22Rv1 (cell line): Measurements from ENCODE around the gene WNT16.

Experiments
- H3K27ac ChIP-seq: fragments of 450-650 bp; 2 replicates; pipeline ENCODE4 v1.5.1; 2017
- CTCF ChIP-seq: fragments of 450-650 bp; IDR thresholded peaks from 2 replicates; pipeline ENCODE4 v1.5.1; 2017; ENCODE audit warnings: mild to moderate bottlenecking
- ZFX ChIP-seq: fragments of 450-650 bp; IDR thresholded peaks from 2 replicates; pipeline ENCODE4 v1.6.1; 2017; ENCODE audit warnings: antibody characterized with exemption, borderline replicate concordance

WNT16 gene

GRCh38 chr7:121384265-121384664 is 55.5 kb downstream of the WNT16 start:
- TF ChIP-seq CTCF (no peak), ZFX (no peak)
- no peak overlapping the region for H3K27ac ChIP-seq

GRCh38 chr7:121385056-121385799 is 56.4 kb downstream of the WNT16 start:
- TF ChIP-seq CTCF (no peak), ZFX (no peak)
- no peak overlapping the region for H3K27ac ChIP-seq

- TF ChIP-seq ZFX (no peak), CTCF (no peak)
- H3K27ac ChIP-seq = no peak overlapping the region
Measured at GRCh38 chr7:121385800-121386179, 57.0 kb downstream of the WNT16 start.

- H3K27ac ChIP-seq = no peak overlapping the region
Measured at GRCh38 chr7:121388950-121389349, 60.1 kb downstream of the WNT16 start.

GRCh38 chr7:121390109-121390508 is 61.3 kb downstream of the WNT16 start:
- TF ChIP-seq ZFX (no peak), CTCF (no peak)
- no peak overlapping the region for H3K27ac ChIP-seq

More at GRCh38 chr7:121388950-121389349, 60.1 kb downstream of the WNT16 start:
- TF ChIP-seq CTCF (no peak), ZFX (no peak)

GRCh38 chr7:121390617-121391016 is 61.8 kb downstream of the WNT16 start:
- TF ChIP-seq ZFX (no peak), CTCF (no peak)
- no peak overlapping the region for H3K27ac ChIP-seq
